Measurements from ENCODE around the gene NFATC3.

DNA sequence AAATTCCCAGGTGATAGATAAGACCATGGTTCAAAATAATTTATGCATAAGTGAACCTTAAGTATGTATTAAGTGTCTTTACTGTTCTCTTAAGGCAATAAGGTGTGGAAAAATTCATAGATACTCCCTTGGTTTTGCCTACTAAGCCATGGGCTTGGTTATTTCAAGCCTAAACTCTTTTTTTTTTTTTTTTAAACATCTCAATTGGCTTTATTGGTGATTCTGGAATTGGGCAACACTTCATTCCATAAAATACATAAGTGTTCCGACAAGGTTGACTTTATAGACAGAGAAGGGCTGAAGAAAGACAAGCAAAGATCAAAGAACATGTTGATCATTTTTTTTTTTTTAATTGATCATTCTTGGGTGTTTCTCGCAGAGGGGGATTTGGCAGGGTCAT is 77.2 kb downstream of the NFATC3 start:
- TF ChIP-seq, protein P1, sequence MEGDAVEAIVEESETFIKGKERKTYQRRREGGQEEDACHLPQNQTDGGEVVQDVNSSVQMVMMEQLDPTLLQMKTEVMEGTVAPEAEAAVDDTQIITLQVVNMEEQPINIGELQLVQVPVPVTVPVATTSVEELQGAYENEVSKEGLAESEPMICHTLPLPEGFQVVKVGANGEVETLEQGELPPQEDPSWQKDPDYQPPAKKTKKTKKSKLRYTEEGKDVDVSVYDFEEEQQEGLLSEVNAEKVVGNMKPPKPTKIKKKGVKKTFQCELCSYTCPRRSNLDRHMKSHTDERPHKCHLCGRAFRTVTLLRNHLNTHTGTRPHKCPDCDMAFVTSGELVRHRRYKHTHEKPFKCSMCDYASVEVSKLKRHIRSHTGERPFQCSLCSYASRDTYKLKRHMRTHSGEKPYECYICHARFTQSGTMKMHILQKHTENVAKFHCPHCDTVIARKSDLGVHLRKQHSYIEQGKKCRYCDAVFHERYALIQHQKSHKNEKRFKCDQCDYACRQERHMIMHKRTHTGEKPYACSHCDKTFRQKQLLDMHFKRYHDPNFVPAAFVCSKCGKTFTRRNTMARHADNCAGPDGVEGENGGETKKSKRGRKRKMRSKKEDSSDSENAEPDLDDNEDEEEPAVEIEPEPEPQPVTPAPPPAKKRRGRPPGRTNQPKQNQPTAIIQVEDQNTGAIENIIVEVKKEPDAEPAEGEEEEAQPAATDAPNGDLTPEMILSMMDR (IDR thresholded peaks at IDR 0.05; ENCODE audit: poor library complexity), result no peak
- TF ChIP-seq EZH2phosphoT487 (IDR thresholded peaks at IDR 0.05; ENCODE audit: low read depth, severe bottlenecking, unreplicated experiment), result no peak
